ENCODE results near the gene MND1.
"Not testable (repeated sequence)": the region's sequence is repeated elsewhere in the genome, so short reads cannot be mapped to it uniquely, and the experiment has no call there.

MND1 gene

DNA sequence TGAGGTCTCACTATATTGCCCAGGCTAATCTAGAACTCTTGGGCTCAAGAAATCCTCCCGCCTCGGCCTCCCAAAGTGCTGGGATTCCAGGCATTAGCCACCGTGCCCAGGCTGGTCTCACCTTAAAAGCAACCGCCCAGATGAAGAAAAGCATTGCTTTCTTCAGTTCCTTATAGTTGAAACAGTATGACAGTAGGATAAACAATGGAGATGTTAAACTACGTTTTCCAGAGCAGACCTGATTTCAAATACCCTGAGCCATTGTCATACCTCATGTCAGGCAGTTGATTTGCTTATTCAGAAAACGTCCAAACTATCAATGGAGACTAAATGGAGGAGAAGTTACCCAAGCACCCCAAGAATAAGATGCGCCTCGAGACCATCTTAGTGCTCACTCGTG, 95.3 kb downstream of the MND1 start:
- DNase-seq (ENCODE audit: low read depth in 2 of 2), result no peak

DNA sequence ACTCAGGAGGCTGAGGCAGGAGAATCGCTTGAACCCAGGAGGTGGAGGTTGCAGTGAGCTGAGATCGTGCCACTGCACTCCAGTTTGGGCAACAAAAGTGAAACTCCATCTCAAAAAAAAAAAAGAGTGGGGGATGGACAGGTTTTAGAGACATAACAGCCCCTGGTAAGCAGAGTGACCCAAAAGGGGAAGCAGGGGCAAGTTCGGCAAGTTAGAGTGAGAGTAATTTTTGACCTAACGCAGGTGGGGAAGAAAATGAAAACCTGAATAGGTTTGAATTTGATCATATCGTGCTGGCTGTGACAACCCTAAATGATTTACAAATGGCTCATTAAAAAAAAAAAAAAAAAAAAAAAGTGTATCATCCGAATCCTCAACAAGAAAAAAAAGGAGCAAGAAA, 96.0 kb downstream of the MND1 start:
- no peak for DNase-seq (ENCODE audit: low read depth in 2 of 2)

DNA sequence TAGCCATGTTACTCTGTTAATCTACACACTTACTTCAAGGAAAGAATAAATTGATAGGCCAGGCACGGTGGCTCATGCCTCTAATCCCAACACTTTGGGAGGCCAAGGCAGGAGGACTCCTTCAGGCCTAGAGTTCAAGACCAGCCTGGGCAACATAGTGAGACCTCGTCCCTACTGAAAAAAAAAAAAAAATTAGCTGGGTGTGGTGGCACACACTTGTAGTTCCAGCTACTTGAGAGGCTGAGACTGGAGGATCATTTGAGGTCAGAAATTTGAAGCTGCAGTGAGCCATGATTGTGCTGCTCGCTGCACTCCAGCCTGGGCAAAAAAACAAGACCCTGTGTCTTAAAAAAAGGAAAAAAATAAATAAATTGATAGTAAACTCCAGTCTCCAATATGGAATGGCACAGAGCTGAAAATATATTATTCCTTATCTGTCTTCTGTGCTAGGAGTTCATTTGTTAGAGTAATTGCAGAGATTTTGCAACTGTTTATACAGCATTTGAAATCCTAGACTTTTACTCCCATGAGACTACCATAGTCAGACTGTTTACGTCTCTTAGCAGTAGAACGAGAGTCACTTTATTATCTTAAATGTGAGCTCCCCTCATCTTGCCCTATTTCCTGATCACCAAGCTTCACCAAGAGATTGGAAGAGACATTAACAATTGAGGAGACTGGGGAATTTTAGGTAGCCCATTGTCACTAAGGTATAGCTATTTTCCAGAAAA, 102.9 kb downstream of the MND1 start:
- DNase-seq (ENCODE audit: low read depth in 2 of 2), result no peak

DNA sequence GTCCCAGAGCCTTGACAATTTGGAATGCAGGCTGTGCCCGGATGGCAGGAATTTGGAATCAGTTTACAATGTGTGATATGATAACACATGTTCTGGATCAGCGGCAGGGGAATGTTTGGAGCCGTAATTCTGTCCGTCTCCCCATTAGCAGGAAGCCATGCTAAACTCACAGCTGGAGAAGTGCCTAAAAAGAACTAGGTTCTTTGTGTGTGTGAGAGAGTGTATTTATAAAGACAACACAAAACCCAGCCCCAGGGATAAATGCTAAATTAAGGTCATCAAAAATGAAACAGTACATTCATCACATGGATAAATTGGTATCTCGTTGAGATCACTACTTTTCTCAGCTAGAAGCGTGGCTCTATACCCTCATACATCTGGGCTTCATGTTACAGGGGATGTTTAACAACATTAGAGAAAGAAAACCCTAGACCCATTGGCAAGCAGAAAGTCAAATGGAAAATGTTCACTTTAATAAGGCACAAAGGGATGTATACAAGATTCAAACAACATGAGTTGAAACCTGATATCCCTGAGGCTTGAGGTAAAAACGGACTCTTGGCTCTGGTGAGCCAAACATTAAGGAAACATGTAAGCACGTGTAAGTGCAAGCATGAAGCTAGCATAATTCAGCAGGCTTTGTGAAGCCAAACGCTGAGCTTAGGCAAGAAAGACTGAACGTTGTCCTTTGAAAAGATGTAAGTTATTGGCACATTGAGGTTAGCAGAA, 103.7 kb downstream of the MND1 start:
- no peak for DNase-seq (ENCODE audit: low read depth in 2 of 2)

DNA sequence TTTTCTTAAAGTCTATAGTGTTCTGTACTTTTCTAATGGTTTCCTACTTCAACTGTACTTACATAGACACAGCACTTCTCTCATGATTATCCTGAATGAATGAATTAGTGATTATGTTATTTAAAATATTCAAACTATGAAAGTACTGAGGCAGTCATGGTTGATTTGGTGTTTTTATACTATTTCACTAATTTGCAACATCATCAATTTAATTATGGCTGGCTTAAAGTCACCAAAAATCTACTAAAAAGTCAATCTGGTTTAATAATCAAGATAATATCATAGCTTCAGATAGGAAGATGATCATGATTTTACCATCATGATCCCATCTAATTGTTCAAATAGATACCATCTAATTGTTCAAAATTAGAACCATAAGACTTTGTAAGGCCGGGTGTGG, 104.8 kb downstream of the MND1 start:
- no peak for DNase-seq (ENCODE audit: low read depth in 2 of 2)

DNA sequence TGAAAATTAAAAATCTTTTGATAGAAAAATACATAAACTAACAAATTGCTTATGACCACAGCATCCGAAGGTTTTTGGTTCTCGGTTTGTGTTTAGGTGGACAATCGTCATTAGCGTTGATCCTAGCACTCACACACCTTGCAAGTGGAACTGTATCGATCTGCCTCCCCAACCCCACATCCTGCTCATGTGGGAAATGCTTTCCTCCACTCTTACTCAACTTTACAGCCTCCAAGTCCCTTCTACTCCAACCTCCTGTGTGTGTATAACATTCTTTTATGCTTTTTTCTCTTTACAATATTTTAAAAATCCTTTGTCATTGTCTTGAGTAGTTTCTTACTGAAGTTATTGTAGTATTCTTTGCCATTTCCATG, 106.0 kb downstream of the MND1 start:
- DNase-seq (ENCODE audit: low read depth in 2 of 2), result no peak

DNA sequence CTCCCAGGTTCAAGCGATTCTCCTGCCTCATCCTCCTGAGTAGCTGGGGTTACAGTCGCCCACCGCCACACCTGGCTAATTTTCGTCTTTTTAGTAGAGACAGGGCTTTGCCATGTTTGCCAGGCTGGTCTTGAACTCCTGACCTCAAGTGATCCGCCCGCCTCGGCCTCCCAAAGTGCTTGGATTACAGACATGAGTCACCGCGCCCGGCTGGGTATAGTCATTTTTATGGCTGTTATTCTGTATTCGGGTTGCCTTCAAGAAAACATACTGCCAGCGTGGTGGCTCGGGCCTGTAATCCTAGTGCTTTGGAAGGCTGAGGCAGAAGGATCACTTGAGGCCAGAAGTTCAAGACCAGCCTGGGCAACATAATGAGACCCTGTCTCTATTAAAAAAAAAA, 106.7 kb downstream of the MND1 start:
- DNase-seq (ENCODE audit: low read depth in 2 of 2), result not testable (repeated sequence)

DNA sequence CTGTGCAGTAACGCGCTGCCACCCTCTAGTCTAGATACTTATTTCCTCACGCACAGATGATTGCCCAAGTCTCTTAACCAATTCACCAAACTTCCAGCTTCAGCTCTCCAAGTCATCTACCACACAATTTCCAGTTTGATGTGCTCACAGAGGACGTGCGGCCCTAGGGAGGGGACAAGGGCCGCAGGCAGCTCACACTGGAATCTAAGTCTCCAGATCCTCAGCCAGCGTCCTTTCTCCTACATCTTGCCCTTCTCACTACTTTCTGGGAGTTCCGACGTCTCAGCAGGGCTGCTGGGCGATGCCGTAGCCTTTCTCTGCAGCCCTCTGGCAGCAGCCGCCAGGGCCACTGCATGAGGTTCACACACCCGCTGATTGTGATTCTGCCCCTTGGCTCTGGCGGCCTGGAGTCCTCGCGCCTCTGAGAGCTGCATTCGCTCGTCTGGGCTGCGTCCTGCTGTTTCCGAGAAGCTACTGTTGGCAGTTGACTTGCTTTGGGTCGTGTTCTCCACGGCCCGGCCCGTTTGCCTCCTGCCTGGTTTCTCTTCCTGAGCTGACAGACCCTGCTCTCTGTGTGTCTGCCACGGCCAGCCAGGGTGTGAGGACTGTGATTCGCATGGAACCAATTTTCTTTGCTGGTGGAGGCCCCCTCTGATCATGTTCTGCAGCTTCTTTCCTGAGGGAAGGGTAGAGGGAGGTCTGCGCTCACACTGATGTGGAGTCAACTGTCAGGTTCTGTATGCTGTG, 107.6 kb downstream of the MND1 start:
- DNase-seq (ENCODE audit: low read depth in 2 of 2), result no peak

DNA sequence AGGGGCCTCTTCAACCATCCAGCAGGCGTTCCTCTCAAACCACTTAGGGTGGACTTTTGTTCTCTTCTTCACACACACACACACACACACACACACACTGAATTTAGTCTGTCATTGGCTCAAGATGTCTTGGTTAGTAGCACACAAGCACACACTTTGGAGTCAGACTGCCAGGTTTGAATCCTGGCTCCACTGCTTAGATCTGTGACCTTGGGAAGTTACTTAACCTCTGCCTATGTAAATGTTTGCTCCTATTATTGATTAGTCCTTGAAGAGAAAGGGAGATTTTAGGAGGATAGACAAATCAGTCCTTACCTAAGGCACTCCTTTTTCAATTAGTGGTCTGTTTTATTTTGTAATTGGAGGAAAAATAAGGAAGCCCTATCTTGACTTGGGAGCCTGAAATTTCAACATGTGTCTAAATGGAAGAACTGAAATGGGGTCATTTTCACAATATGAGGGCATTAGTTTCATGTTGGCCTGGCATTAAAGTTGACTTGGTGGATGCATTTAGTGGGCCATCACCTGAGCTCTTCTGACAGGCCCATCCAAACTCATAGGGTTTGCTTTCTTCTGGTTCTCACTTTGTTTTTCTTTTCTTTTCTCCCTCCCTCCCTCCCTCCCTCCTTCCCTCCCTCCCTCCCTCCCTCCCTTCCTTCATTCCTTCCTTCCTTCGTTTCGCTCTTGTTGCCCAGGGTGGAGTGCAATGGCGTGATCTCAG, 108.3 kb downstream of the MND1 start:
- DNase-seq (ENCODE audit: low read depth in 2 of 2), result no peak

DNA sequence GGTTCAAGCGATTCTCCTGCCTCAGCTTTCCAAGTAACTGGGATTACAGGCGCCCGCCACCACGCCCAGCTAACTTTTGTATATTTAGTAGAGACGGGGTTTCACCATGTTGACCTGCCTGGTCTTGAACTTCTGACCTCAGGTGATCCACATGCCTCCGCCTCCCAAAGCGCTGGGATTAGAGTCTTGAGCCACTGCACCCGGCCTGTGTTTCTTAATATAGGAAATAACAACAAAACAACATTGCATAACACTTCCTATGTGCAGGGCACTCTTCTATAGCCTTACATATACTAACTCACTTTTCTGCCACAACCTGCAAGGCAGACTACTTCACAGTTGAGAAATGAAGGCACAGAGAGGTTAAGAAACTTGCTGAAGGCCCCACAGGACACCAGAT, 108.9 kb downstream of the MND1 start:
- DNase-seq (ENCODE audit: low read depth in 2 of 2), result no peak

DNA sequence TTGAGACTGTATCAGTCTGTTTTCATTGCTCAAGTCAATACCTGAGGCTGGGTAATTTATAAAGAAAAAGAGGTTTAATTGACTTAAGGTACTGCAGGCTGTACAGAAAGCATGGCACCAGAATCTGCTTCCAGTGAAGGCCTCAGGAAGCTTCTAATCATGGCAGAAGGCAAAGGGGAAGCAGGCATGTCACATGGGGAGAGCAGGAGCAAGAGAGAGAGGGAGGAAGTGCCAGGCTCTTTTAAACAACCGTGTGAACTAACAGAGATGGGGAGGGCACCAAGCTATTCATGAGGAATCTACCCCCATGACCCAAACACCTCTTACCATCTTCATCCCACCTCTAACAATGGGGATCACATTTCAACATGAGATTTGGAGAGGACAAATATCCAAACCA, 114.5 kb downstream of the MND1 start:
- no peak for DNase-seq (ENCODE audit: low read depth in 2 of 2)

DNA sequence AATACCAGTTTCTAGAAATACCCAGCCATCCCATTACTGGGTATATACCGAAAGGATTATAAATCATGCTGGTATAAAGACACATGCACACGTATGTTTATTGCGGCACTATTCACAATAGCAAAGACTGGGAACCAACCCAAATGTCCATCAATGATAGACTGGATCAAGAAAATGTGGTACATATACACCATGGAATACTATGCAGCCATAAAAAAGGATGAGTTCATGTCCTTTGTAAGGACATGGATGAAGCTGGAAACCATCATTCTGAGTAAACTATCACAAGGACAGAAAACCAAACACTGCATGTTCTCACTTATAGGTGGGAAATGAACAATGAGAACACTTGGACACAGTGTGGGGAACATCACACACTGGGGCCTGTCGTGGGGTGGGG, 117.1 kb downstream of the MND1 start:
- not testable (repeated sequence) for DNase-seq (ENCODE audit: low read depth in 2 of 2)

DNA sequence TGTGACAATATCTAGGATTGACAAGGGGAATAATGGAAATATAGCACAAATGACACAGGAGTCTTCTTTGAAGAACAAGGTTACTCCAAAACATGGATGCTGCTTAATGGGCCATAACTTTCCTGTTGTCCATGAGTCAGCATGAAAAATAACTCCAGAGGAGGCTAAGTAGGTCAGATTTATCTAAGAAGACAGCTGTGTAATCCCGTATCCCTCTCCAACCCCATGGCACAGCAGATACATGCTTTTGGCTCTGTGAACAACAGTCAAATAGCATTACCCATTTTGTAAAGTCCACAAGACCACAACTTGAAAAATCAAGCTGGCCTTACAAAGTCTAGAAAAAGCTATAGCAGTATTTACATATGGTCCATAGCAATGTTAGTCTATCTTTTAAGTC, 119.6 kb downstream of the MND1 start:
- DNase-seq (ENCODE audit: low read depth in 2 of 2), result no peak

Data from stimulated activated CD8-positive, alpha-beta memory T cell treated with anti-CD3 and anti-CD28 coated beads, Interleukin-7, amount 100 ng/mL, for 1 hour (primary cell).